KMS-11 (cell line): ENCODE data around the gene NEU4.
"Not testable (repeated sequence)": the region's sequence is repeated elsewhere in the genome, so short reads cannot be mapped to it uniquely, and the experiment has no call there.

ENCODE experiments used
- H2AFZ ChIP-seq: fragments of 200-600 bp; sonication (generic); 2 replicates; pipeline ENCODE4 v1.6.1; 2016; ENCODE audit warnings: antibody characterized with exemption, mixed run types, low read depth
- H3K27ac ChIP-seq: fragments of 200-600 bp; sonication (generic); 2 replicates; pipeline ENCODE4 v1.6.1; 2016; ENCODE audit warnings: mild to moderate bottlenecking, mixed run types
- H3K27me3 ChIP-seq: fragments of 200-600 bp; sonication (generic); 2 replicates; pipeline ENCODE4 v1.6.1; 2017; ENCODE audit warnings: mild to moderate bottlenecking, low read depth, mixed run types, moderate library complexity; ENCODE audit not compliant: insufficient read depth
- H3K36me3 ChIP-seq: fragments of 200-600 bp; sonication (generic); 2 replicates; pipeline ENCODE4 v1.6.1; 2017; ENCODE audit warnings: mild to moderate bottlenecking, mixed run types; ENCODE audit not compliant: insufficient read depth
- H3K4me1 ChIP-seq: fragments of 200-600 bp; sonication (generic); 2 replicates; pipeline ENCODE4 v1.6.1; 2016; ENCODE audit warnings: mild to moderate bottlenecking, low read depth, mixed run types; ENCODE audit not compliant: poor library complexity, severe bottlenecking
- H3K4me2 ChIP-seq: fragments of 200-600 bp; sonication (generic); 2 replicates; pipeline ENCODE4 v1.7.0; 2016; ENCODE audit warnings: mild to moderate bottlenecking, mixed run types
- H3K4me3 ChIP-seq: fragments of 200-600 bp; sonication (generic); IDR thresholded peaks from 2 replicates; pipeline ENCODE4 v1.6.1; 2017; ENCODE audit warnings: low read depth, low read length, mixed read lengths; ENCODE audit not compliant: insufficient read depth
- H3K79me2 ChIP-seq: fragments of 200-600 bp; sonication (generic); 2 replicates; pipeline ENCODE4 v1.6.1; 2016; ENCODE audit warnings: low read depth, mixed run types; ENCODE audit not compliant: insufficient read depth
- H3K9ac ChIP-seq: fragments of 200-600 bp; sonication (generic); 2 replicates; pipeline ENCODE4 v1.6.1; 2016; ENCODE audit warnings: mild to moderate bottlenecking, mixed run types
- H4K20me1 ChIP-seq: fragments of 200-600 bp; sonication (generic); 2 replicates; pipeline ENCODE4 v1.6.1; 2016; ENCODE audit warnings: mild to moderate bottlenecking, mixed run types; ENCODE audit not compliant: insufficient read depth
- TF ChIP-seq, protein P1 (sequence below): fragments of 200-600 bp; sonication (generic); conservative IDR thresholded peaks from 2 replicates; pipeline ENCODE4 v1.6.1; 2017; ENCODE audit warnings: low read depth, mild to moderate bottlenecking, antibody characterized with exemption, low read length, moderate library complexity, mixed read lengths

The NEU4 gene

DNA sequence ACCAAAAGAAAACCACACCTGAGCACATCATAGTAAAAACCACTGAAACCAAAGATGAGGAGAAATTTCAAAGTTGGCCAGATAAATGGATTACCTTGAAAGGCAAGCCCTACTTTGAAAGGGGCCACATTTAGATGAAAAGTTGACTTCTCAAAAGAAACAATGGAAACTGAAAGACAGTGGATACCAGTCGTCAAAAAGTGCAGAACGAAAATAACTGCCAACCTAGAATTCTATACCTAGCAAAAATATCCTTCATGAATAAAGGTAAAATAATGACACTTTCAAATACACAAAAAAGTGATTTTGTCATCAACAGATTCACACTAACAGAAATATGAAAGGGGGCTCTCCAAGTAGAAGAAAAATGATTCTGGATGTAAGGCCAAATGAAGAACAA lies 18.4 kb downstream of the NEU4 start:
- Histone ChIP-seq H2AFZ (no peak overlapping the region), H3K36me3 (no peaks in the 10 kb centered on the region), H3K79me2 (no peaks in the 10 kb centered on the region), H3K27ac (no peak overlapping the region), H3K9ac (no peak overlapping the region), H3K4me1 (no peaks in the 10 kb centered on the region), H3K27me3 (peaks cover 7% of the 10 kb centered on the region; the same call in 1 of the 2 replicates), H4K20me1 (no peaks in the 10 kb centered on the region), H3K4me3 (no peak overlapping the region), H3K4me2 (no peak overlapping the region)
- TF ChIP-seq, protein P1, sequence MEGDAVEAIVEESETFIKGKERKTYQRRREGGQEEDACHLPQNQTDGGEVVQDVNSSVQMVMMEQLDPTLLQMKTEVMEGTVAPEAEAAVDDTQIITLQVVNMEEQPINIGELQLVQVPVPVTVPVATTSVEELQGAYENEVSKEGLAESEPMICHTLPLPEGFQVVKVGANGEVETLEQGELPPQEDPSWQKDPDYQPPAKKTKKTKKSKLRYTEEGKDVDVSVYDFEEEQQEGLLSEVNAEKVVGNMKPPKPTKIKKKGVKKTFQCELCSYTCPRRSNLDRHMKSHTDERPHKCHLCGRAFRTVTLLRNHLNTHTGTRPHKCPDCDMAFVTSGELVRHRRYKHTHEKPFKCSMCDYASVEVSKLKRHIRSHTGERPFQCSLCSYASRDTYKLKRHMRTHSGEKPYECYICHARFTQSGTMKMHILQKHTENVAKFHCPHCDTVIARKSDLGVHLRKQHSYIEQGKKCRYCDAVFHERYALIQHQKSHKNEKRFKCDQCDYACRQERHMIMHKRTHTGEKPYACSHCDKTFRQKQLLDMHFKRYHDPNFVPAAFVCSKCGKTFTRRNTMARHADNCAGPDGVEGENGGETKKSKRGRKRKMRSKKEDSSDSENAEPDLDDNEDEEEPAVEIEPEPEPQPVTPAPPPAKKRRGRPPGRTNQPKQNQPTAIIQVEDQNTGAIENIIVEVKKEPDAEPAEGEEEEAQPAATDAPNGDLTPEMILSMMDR, result no peak

- no peak overlapping the region for H2AFZ ChIP-seq
- no peak overlapping the region for H3K27ac ChIP-seq
- H3K4me1 ChIP-seq, result no peaks in the 10 kb centered on the region
- H3K79me2 ChIP-seq, result no peaks in the 10 kb centered on the region
- no peaks in the 10 kb centered on the region for H3K36me3 ChIP-seq
- no peak overlapping the region for H3K9ac ChIP-seq
- TF ChIP-seq, protein P1, result no peak
- no peaks in the 10 kb centered on the region for H4K20me1 ChIP-seq
- H3K4me3 ChIP-seq, result no peak overlapping the region
- H3K27me3 ChIP-seq, result no peaks in the 10 kb centered on the region; the same call in 1 of the 2 replicates
- no peak overlapping the region for H3K4me2 ChIP-seq
Measured at GRCh38 chr2:241833101-241833663, 24.2 kb downstream of the NEU4 start.

DNA sequence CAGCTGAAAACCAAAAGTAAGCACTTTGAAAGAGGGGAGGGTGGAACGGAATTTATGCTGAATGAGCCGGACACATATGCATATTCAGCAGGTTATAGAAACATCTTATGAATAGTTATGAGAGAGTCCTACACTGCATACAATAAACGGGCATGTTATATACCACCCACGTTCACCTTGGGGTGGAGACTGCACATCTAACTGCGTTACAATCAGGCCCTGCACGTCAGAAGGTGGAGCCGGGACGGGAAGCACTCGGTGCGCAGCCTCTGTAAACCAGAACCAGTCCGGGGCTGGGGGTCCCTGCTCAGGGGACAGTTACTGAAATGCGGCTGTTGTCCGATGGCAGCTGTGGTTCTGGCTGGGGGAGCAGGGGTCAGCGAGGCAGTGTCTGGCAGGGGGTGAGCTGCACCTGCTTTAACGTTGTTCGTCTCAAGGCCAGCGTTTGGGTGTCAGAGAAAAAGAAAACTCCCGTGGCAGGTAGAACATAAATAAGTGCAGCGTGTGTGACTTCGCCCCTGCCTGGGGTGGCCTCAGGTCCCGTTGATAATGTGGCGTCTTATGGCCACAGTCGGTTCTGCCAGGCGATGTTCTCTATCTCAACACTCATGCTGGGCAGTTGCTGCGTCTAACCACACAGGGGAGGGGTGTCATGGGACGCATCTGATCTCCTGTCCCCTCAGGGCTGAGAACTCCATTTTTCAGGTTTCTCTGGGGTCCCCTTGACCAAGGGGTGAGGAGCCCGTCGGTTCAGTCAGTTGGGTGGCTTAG lies 24.9 kb downstream of the NEU4 start:
- not testable (repeated sequence) for H3K36me3 ChIP-seq, H3K4me2 ChIP-seq, H3K4me1 ChIP-seq, H3K4me3 ChIP-seq, H3K79me2 ChIP-seq, H2AFZ ChIP-seq, H4K20me1 ChIP-seq, H3K27ac ChIP-seq, H3K27me3 ChIP-seq, H3K9ac ChIP-seq

- Histone ChIP-seq H3K4me2 (no peak overlapping the region), H3K4me3 (no peak overlapping the region), H3K27me3 (no peaks in the 10 kb centered on the region; the same call in 1 of the 2 replicates), H3K4me1 (no peaks in the 10 kb centered on the region), H3K9ac (no peak overlapping the region), H2AFZ (no peak overlapping the region), H3K79me2 (no peaks in the 10 kb centered on the region), H4K20me1 (no peaks in the 10 kb centered on the region), H3K27ac (no peak overlapping the region), H3K36me3 (no peaks in the 10 kb centered on the region)
- TF ChIP-seq, protein P1, result no peak
Measured at GRCh38 chr2:241834527-241835210, 25.7 kb downstream of the NEU4 start.
